Heart left ventricle (tissue), 16 donors: ENCODE results near the gene PCSK6. TPM values are rescaled to one million over a fixed set of nuclear protein-coding genes. Genes with fewer than 3 reads are reported as not detected.
A peak's percentile ranks its signal among the peaks of the same experiment; 100 is the strongest.

Source experiments
- ATAC-seq, 4 donors: fragments of 200-7000 bp; cut with Tn5 transposase; one replicate each; pipeline ENCODE4 v1.9.1; 2020 to 2022; ENCODE audit warnings: moderate library complexity in 4 of 4, mild to moderate bottlenecking in 3 of 4, moderate number of reproducible peaks in 1 of 4
- DNase-seq, 5 donors: peaks; one replicate each; pipeline ENCODE4 v3.0.0-alpha.2; 2020
- H3K27ac ChIP-seq, 12 donors: fragments of 200-600 bp; sonication (generic) in 4 of 12; one replicate each; pipeline versions ENCODE4 v1.5.0 to v1.8.0; 2016 to 2022; ENCODE audit warnings: mild to moderate bottlenecking in 2 of 12
- H3K27me3 ChIP-seq, 9 donors: fragments of 200-600 bp; sonication (generic) in 2 of 9; one replicate each; pipeline versions ENCODE4 v1.5.1 to v1.8.0; 2016 to 2022; ENCODE audit warnings: mild to moderate bottlenecking in 3 of 9
- H3K36me3 ChIP-seq, 9 donors: fragments of 200-600 bp; sonication (generic) in 2 of 9; one replicate each; pipeline versions ENCODE4 v1.5.0 to v1.8.0; 2018 to 2022; ENCODE audit warnings: mild to moderate bottlenecking in 2 of 9
- H3K4me1 ChIP-seq, 12 donors: fragments of 200-600 bp; sonication (generic) in 4 of 12; one replicate each; pipeline versions ENCODE4 v1.5.0 to v1.8.0; 2016 to 2022; ENCODE audit warnings: mild to moderate bottlenecking in 3 of 12
- H3K4me3 ChIP-seq, 12 donors: fragments of 200-600 bp; sonication (generic) in 4 of 12; one replicate each; pipeline versions ENCODE4 v1.5.0 to v1.8.0; 2017 to 2022; ENCODE audit warnings: mild to moderate bottlenecking in 9 of 12, moderate library complexity in 4 of 12
- H3K9me3 ChIP-seq, 12 donors: fragments of 200-600 bp; sonication (generic) in 4 of 12; one replicate each; pipeline versions ENCODE4 v1.5.0 to v1.8.0; 2016 to 2022; ENCODE audit warnings: mild to moderate bottlenecking in 1 of 12
- POLR2A ChIP-seq, 2 donors: fragments of 450-650 bp; IDR thresholded peaks; one replicate each; pipeline ENCODE4 v1.6.1; 2017; ENCODE audit warnings: antibody characterized with exemption in 2 of 2, mild to moderate bottlenecking in 2 of 2, moderate library complexity in 2 of 2
- WGBS, 4 donors: extraction: QIAGEN DNeasy Blood & Tissue Kit in 2 of 4; methylation state at CpG; one replicate each; pipeline versions ENCODE4 v1.1.5 to v1.1.7; 2013 to 2018; 5-methylcytosine and 5-hydroxymethylcytosine counted together
- intact Hi-C, 10 donors: fragments of 100-400 bp; cut with DNase I; formaldehyde crosslinking; loops; one replicate each; pipeline versions ENCODE4 v1.11.1 to v1.14.2; 2022
- polyA plus RNA-seq, 2 donors: library from polyadenylated mRNA; stranded (reverse); fragments of 200-250 nt; gene quantifications; one replicate each; pipeline ENCODE4 v1.2.3, GENCODE V29; 2013
- total RNA-seq, 9 donors: library from RNA; depleted of rRNA in 2 of 9; stranded (reverse); fragments of >200 nt in 2 of 9; fragmentation: NEBNext Ultra II Directional in 3 of 9; extraction: Animal tissue kit (Norgen Biotek cat#: 25700) in 3 of 9; gene quantifications; one replicate each; pipeline versions ENCODE4 v1.1.0 to v1.2.4, GENCODE V29; 2016 to 2023
- TF ChIP-seq, protein P1 (sequence below), 12 donors: fragments of 200-600 bp; sonication (generic) in 4 of 12; IDR thresholded peaks; one replicate each; pipeline versions ENCODE4 v1.5.0 to v1.8.0; 2018 to 2022; ENCODE audit warnings: antibody characterized with exemption in 12 of 12, mild to moderate bottlenecking in 5 of 12
- donor health status: ischemic (EF 13 %, LVEDD 7.1; RV severe dilation, severe dysfunction).
- donor health status: healthy with polysubstance abuse.
- donor health status: DM: no; HTN: yes; CAD: no.
- donor health status: DM: no; HTN: no; CAD: no.
- donor health status: ischemic (EF 25% LVEDD 6.9; RV normal size, moderate dysfunction).
- donor health status: ischemic (EF 25% LVEDD 5.7; RV mildly dilated, moderate dysfunction).
- donor health status: healthy.
- donor health status: DM: yes; HTN: yes; CAD: no.
- donor health status: ischemic (EF 35%, LVEDD 5.7; RV mildly dilated, moderate dysfunction).
- donor health status: nonischemic (EF 11% LVEDD 7.7; RV severe dilation, severe dysfunction).
- donor health status: DM: yes; HTN: yes; CAD: no.
- donor health status: PGD.
- donor health status: ischemic (EF 29% LVEDD 5.4; RV normal size, mild dysfunction).
- donor health status: nonischemic (EF 23%, LVEDD 6.1; RV moderate dilation, normal function).

PCSK6 gene
- total and polyA plus RNA-seq, 11 donors: 7.3 to 41.7 (median 22.3) TPM

DNA sequence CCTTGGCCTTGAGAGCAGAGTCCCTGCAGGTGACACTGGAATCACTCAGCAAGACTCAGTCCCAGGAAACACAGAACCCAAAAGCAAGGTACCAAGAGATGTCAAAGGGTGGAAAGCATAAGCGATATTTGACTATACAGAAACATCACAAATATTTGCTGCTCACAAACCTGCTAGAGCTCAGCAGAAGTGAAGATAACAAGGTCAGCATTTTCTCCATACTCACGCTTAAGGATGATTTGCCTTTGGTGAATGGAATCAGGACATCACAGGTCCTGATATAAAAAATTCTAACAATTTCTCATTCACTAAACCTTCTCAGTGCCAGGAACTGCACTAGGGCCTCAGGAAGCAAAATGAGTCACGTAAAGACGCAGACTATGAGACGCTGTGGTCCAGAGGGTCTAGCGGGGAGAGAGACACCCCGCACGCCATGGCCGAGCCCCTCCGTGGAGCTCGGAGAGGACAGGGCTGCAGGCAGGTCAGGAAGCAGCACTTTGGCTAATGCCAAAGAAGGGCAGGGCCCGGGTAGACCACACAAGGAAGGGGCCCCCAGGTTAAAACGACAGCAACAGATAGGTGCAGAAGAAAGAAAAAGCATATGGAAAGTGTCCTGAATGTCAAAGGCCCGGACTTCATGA lies 10.7 kb downstream of the PCSK6 start:
- TF ChIP-seq, protein P1, sequence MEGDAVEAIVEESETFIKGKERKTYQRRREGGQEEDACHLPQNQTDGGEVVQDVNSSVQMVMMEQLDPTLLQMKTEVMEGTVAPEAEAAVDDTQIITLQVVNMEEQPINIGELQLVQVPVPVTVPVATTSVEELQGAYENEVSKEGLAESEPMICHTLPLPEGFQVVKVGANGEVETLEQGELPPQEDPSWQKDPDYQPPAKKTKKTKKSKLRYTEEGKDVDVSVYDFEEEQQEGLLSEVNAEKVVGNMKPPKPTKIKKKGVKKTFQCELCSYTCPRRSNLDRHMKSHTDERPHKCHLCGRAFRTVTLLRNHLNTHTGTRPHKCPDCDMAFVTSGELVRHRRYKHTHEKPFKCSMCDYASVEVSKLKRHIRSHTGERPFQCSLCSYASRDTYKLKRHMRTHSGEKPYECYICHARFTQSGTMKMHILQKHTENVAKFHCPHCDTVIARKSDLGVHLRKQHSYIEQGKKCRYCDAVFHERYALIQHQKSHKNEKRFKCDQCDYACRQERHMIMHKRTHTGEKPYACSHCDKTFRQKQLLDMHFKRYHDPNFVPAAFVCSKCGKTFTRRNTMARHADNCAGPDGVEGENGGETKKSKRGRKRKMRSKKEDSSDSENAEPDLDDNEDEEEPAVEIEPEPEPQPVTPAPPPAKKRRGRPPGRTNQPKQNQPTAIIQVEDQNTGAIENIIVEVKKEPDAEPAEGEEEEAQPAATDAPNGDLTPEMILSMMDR (IDR thresholded peaks at IDR 0.05): no peak
- TF ChIP-seq POLR2A (IDR thresholded peaks at IDR 0.05): no peak
- Histone ChIP-seq H3K4me3 (no peak overlapping the region), H3K27ac (peak overlapping the region in 1 of 12 donors; percentile 29), H3K36me3 (peaks cover 0 to 4% (median 0%) of the 10 kb centered on the region in 9 donors), H3K27me3 (no peaks in the 10 kb centered on the region), H3K9me3 (no peaks in the 10 kb centered on the region), H3K4me1 (peaks cover 0 to 36% (median 8%) of the 10 kb centered on the region in 12 donors)
- 85 to 91% (median 88%) methylated on average over 14 of the region's 14 CpGs for WGBS, 4 donors
- intact Hi-C loops: no loop called here
- ATAC-seq (no peak), DNase-seq (no peak)

GRCh38 chr15:101477851-101478362 lies 11.6 kb downstream of the PCSK6 start:
- ATAC-seq: peak in 1 of 4 donors; percentile 10
- Histone ChIP-seq H3K27me3 (no peaks in the 10 kb centered on the region), H3K36me3 (peaks cover 0 to 4% (median 0%) of the 10 kb centered on the region in 9 donors), H3K4me1 (peaks cover 0 to 29% (median 8%) of the 10 kb centered on the region in 12 donors), H3K27ac (peak overlapping the region in 1 of 12 donors; percentile 25), H3K9me3 (no peaks in the 10 kb centered on the region), H3K4me3 (no peak overlapping the region)
- intact Hi-C loops: no loop called here
- WGBS, 4 donors: 50 to 62% (median 57%) methylated on average over 3 to 5 of the region's 5 CpGs
- TF ChIP-seq, protein P1 (IDR thresholded peaks at IDR 0.05): no peak
- TF ChIP-seq POLR2A (IDR thresholded peaks at IDR 0.05): no peak
- DNase-seq: peak in 1 of 5 donors; percentile 14

GRCh38 chr15:101476756-101477155 lies 12.8 kb downstream of the PCSK6 start:
- DNase-seq: no peak
- no peak for TF ChIP-seq POLR2A (IDR thresholded peaks at IDR 0.05)
- TF ChIP-seq, protein P1 (IDR thresholded peaks at IDR 0.05): no peak
- peaks cover 0 to under 1% (median 0%) of the 10 kb centered on the region in 9 donors for H3K36me3 ChIP-seq

GRCh38 chr15:101474983-101475382 lies 14.5 kb downstream of the PCSK6 start:
- WGBS, 4 donors: 71 to 90% (median 88%) methylated on average over 7 of the region's 7 CpGs
- no peak overlapping the region for H3K4me3 ChIP-seq
- TF ChIP-seq POLR2A (IDR thresholded peaks at IDR 0.05): no peak
- TF ChIP-seq, protein P1 (IDR thresholded peaks at IDR 0.05): no peak
- no peaks in the 10 kb centered on the region for H3K9me3 ChIP-seq
- H3K36me3 ChIP-seq: no peaks in the 10 kb centered on the region
- intact Hi-C loops: loop anchor here in 1 of 10 donors (5.0 kb wide), 1 partner anchor 47 kb away; no protein-coding TSS in a partner anchor
- ATAC-seq (no peak), DNase-seq (no peak)
- H3K27me3 ChIP-seq: no peaks in the 10 kb centered on the region
- no peak overlapping the region for H3K27ac ChIP-seq
- H3K4me1 ChIP-seq: peaks cover 0 to 24% (median 11%) of the 10 kb centered on the region in 12 donors

More at GRCh38 chr15:101476756-101477155, 12.8 kb downstream of the PCSK6 start:
- Histone ChIP-seq H3K27me3 (no peaks in the 10 kb centered on the region), H3K9me3 (no peaks in the 10 kb centered on the region), H3K4me1 (peaks cover 0 to 17% (median 8%) of the 10 kb centered on the region in 12 donors), H3K4me3 (no peak overlapping the region), H3K27ac (no peak overlapping the region)
- intact Hi-C loops: no loop called here
- 81 to 85% (median 85%) methylated on average over 10 of the region's 10 CpGs for WGBS, 4 donors
- no peak for ATAC-seq
